Measurements from ENCODE around the gene CCDC116.
"Not testable (repeated sequence)": the region's sequence is repeated elsewhere in the genome, so short reads cannot be mapped to it uniquely, and the experiment has no call there.

The CCDC116 gene

GRCh38 chr22:21634081-21634480 is 1.5 kb downstream of the CCDC116 start:
- DNase-seq = no peak

- DNase-seq = no peak
Observed at GRCh38 chr22:21634844-21635243, 2.3 kb downstream of the CCDC116 start.

- DNase-seq = no peak
Observed at GRCh38 chr22:21635771-21636510, 3.4 kb downstream of the CCDC116 start.

GRCh38 chr22:21636629-21637218 is 4.2 kb downstream of the CCDC116 start:
- no peak for DNase-seq

- DNase-seq = not testable (repeated sequence)
Observed at GRCh38 chr22:21637450-21637849, 4.9 kb downstream of the CCDC116 start.

GRCh38 chr22:21639359-21639758 is 6.8 kb downstream of the CCDC116 start:
- no peak for DNase-seq

GRCh38 chr22:21640810-21641209 is 8.2 kb downstream of the CCDC116 start:
- DNase-seq = no peak

GRCh38 chr22:21641417-21641788 is 8.8 kb downstream of the CCDC116 start:
- DNase-seq = no peak

GRCh38 chr22:21641789-21642583 is 9.4 kb downstream of the CCDC116 start, which contains the start of gene SDF2L1:
SDF2L1 (plus strand) TSS chr22:21642302; CDS start chr22:21642337, 35 bp downstream.
- DNase-seq = peak; percentile 96 to 100

- peak; percentile 61 to 78 for DNase-seq
Observed at GRCh38 chr22:21642584-21643448, 10.3 kb downstream of the CCDC116 start.

GRCh38 chr22:21643533-21644357 is 11.2 kb downstream of the CCDC116 start:
- no peak for DNase-seq

- DNase-seq = not testable (repeated sequence)
Observed at GRCh38 chr22:21645513-21645912, 13.0 kb downstream of the CCDC116 start.

- DNase-seq = peak; percentile 84 to 87
Observed at GRCh38 chr22:21646608-21647590, 14.3 kb downstream of the CCDC116 start.

GRCh38 chr22:21650280-21650679 is 17.7 kb downstream of the CCDC116 start:
- no peak for DNase-seq

GRCh38 chr22:21650823-21651520 is 18.4 kb downstream of the CCDC116 start:
- peak in 1 of 2 experiments; percentile 18 for DNase-seq

GRCh38 chr22:21651521-21652009 is 19.0 kb downstream of the CCDC116 start:
- DNase-seq = no peak

- DNase-seq = peak; percentile 90 to 96
Observed at GRCh38 chr22:21652010-21652546, 19.5 kb downstream of the CCDC116 start.

- no peak for DNase-seq
Observed at GRCh38 chr22:21652547-21653545, 20.3 kb downstream of the CCDC116 start.

Measured in NCI-H446 (cell line).